Measurements from ENCODE around the gene IL33. TPM values are rescaled to one million over a fixed set of nuclear protein-coding genes. Genes with fewer than 3 reads are reported as not detected.
A peak's percentile ranks its signal among the peaks of the same experiment; 100 is the strongest.

The IL33 gene
- total and polyA plus RNA-seq, 2 experiments from 2014 or later = not detected

DNA sequence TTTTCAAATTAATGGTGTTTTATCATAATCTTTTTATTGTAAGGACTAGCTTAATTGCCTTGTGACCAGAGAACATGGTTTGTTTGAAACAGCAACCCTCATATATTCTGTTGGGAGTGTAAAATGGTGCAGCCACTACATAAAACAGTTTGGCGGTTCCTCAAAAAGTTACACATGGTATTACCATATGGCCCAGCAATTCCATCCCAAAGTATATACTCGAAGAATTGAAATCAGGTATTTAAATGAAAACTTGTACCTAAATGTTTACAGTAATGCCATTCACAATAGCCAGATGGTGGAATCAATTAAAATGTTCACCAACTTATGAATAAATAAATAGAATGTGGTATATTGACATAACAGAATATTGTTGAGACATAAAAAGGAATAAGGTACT is 14.8 kb upstream of the IL33 start:
- TF ChIP-seq, protein P1, sequence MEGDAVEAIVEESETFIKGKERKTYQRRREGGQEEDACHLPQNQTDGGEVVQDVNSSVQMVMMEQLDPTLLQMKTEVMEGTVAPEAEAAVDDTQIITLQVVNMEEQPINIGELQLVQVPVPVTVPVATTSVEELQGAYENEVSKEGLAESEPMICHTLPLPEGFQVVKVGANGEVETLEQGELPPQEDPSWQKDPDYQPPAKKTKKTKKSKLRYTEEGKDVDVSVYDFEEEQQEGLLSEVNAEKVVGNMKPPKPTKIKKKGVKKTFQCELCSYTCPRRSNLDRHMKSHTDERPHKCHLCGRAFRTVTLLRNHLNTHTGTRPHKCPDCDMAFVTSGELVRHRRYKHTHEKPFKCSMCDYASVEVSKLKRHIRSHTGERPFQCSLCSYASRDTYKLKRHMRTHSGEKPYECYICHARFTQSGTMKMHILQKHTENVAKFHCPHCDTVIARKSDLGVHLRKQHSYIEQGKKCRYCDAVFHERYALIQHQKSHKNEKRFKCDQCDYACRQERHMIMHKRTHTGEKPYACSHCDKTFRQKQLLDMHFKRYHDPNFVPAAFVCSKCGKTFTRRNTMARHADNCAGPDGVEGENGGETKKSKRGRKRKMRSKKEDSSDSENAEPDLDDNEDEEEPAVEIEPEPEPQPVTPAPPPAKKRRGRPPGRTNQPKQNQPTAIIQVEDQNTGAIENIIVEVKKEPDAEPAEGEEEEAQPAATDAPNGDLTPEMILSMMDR (IDR thresholded peaks at IDR 0.05; ENCODE audit: low read depth, low read length) = no peak
- Histone ChIP-seq H3K4me1 (ENCODE audit: low read depth) (no peaks in the 10 kb centered on the region), H3K4me3 (no peak overlapping the region), H3K27ac (no peak overlapping the region), H3K36me3 (no peaks in the 10 kb centered on the region), H3K27me3 (no peaks in the 10 kb centered on the region), H3K9me3 (ENCODE audit: low read depth) (no peaks in the 10 kb centered on the region)
- no peak for DNase-seq (ENCODE audit: low read depth in 1 of 2, low spot score in 1 of 2)

- Histone ChIP-seq H3K27ac (no peak overlapping the region), H3K4me3 (no peak overlapping the region), H3K36me3 (no peaks in the 10 kb centered on the region), H3K27me3 (no peaks in the 10 kb centered on the region), H3K9me3 (ENCODE audit: low read depth) (no peaks in the 10 kb centered on the region), H3K4me1 (ENCODE audit: low read depth) (no peaks in the 10 kb centered on the region)
- TF ChIP-seq, protein P1 (IDR thresholded peaks at IDR 0.05; ENCODE audit: low read depth, low read length) = no peak
- DNase-seq (ENCODE audit: low read depth in 1 of 2, low spot score in 1 of 2) = no peak
Measured at GRCh38 chr9:6209966-6210365, 5.6 kb upstream of the IL33 start.

DNA sequence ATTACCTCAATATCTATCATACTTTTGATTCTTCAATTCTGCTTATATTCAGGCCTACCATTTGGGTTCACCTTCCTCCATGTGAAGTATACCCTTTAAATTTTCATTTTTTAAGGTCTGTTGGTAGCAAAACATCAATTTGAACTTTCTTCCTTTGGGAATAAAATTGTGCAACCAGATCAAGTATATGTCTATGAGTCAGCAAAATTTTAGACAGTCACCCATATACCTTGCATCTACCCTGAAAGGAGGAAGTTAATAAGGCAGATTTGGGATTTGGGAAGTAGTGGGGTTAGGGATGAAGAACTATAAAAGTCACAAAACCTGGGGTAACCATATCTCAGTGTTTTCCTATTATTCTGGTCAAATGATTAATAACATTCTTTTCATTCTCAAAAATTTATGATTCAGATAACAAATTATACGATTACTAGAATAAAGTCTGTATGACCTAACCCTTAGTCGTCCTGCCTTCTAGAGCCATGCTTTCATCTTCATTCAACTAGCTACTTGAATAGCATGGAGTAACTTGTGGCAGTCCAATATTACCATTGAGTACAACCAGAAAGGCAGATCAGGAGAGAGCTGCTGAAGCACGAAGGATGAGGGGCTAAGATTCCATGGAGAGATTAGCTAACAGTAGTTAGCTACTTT is 2.8 kb upstream of the IL33 start:
- no peaks in the 10 kb centered on the region for H3K36me3 ChIP-seq
- no peaks in the 10 kb centered on the region for H3K9me3 ChIP-seq (ENCODE audit: low read depth)
- H3K4me3 ChIP-seq = no peak overlapping the region
- H3K27me3 ChIP-seq = no peaks in the 10 kb centered on the region
- H3K4me1 ChIP-seq (ENCODE audit: low read depth) = no peaks in the 10 kb centered on the region
- peak in 1 of 2 donors; percentile 53 for DNase-seq (ENCODE audit: low read depth in 1 of 2, low spot score in 1 of 2)
- no peak overlapping the region for H3K27ac ChIP-seq
- TF ChIP-seq, protein P1 (IDR thresholded peaks at IDR 0.05; ENCODE audit: low read depth, low read length) = no peak

GRCh38 chr9:6214434-6214833 is 1.2 kb upstream of the IL33 start:
- H3K4me1 ChIP-seq (ENCODE audit: low read depth) = no peaks in the 10 kb centered on the region
- no peak overlapping the region for H3K27ac ChIP-seq
- H3K36me3 ChIP-seq = no peaks in the 10 kb centered on the region
- H3K9me3 ChIP-seq (ENCODE audit: low read depth) = no peaks in the 10 kb centered on the region
- DNase-seq (ENCODE audit: low read depth in 1 of 2, low spot score in 1 of 2) = peak in 1 of 2 donors; percentile 63
- H3K27me3 ChIP-seq = no peaks in the 10 kb centered on the region
- TF ChIP-seq, protein P1 (IDR thresholded peaks at IDR 0.05; ENCODE audit: low read depth, low read length) = no peak
- no peak overlapping the region for H3K4me3 ChIP-seq

DNA sequence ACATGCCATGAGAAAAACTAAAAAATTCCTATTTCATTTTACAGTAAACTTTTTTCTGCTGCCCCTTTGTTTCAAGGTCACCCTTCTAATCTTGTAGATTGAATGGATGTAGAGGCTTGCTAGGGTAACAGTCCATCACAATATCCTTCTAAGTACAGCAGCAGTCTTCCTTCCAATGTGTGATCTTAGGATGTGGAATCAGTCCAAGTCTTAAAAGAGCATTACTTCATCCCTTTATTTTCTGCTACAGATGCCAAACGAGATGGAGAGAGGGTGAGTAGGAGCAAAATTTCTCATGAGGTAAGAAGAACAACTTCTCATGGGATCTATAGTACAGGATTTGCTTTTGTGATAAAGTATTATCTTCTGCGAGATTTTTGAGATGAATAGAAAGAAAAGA is 704 bp upstream of the IL33 start:
- Histone ChIP-seq H3K27ac (no peak overlapping the region), H3K27me3 (no peaks in the 10 kb centered on the region), H3K4me3 (no peak overlapping the region), H3K9me3 (ENCODE audit: low read depth) (no peaks in the 10 kb centered on the region), H3K36me3 (no peaks in the 10 kb centered on the region), H3K4me1 (ENCODE audit: low read depth) (no peaks in the 10 kb centered on the region)
- TF ChIP-seq, protein P1 (IDR thresholded peaks at IDR 0.05; ENCODE audit: low read depth, low read length) = no peak
- DNase-seq (ENCODE audit: low read depth in 1 of 2, low spot score in 1 of 2) = peak in 1 of 2 donors; percentile 84
